Adrenal gland (tissue), 12 donors: ENCODE data around the gene C15orf39. TPM values are rescaled to one million over a fixed set of nuclear protein-coding genes. Genes with fewer than 3 reads are reported as not detected.

ENCODE experiments used
- DNase-seq, 7 donors: peaks; one replicate each; pipeline ENCODE4 v3.0.0-alpha.2; 2019 to 2020
- H3K27ac ChIP-seq, 5 donors: fragments of 200-600 bp; sonication (generic) in 4 of 5; 1 replicate in 3 of 5; 2 replicates in 2 of 5; pipeline versions ENCODE4 v1.5.1 to v1.8.0; 2016 to 2020; ENCODE audit warnings: mild to moderate bottlenecking in 1 of 5
- H3K27me3 ChIP-seq: fragments of 200-600 bp; 2 replicates; pipeline ENCODE4 v1.8.0; 2021
- H3K36me3 ChIP-seq, 2 donors: fragments of 200-600 bp; replicated peaks in 1 of 2; 1 replicate in 1 of 2; 2 replicates in 1 of 2; pipeline versions ENCODE4 v1.5.1 to v1.8.0; 2018 to 2022
- H3K4me1 ChIP-seq, 2 donors: fragments of 200-600 bp; replicated peaks in 1 of 2; 1 replicate in 1 of 2; 2 replicates in 1 of 2; pipeline versions ENCODE4 v1.5.1 to v1.8.0; 2018 to 2021
- H3K4me3 ChIP-seq, 4 donors: fragments of 200-600 bp; sonication (generic) in 3 of 4; one replicate each; pipeline ENCODE4 v1.5.1; 2016 to 2018
- H3K9me3 ChIP-seq, 3 donors: fragments of 200-600 bp; sonication (generic) in 1 of 3; replicated peaks in 1 of 3; 1 replicate in 2 of 3; 2 replicates in 1 of 3; pipeline versions ENCODE4 v1.5.1 to v1.8.0; 2016 to 2021
- CTCF ChIP-seq, 6 experiments: fragments of 450-650 bp in 4 of 6; fragments of 200-600 bp in 2 of 6; sonication (generic) in 1 of 6; IDR thresholded peaks; 1 replicate in 5 of 6; 2 replicates in 1 of 6; pipeline versions ENCODE4 v1.5.1 to v1.8.0; 2016 to 2021; ENCODE audit warnings: antibody characterized with exemption in 6 of 6, mild to moderate bottlenecking in 2 of 6, moderate library complexity in 1 of 6
- POLR2A ChIP-seq, 2 donors: fragments of 450-650 bp; IDR thresholded peaks; one replicate each; pipeline ENCODE4 v1.6.1; 2017; ENCODE audit warnings: antibody characterized with exemption in 2 of 2, mild to moderate bottlenecking in 2 of 2, moderate library complexity in 1 of 2
- WGBS, 4 donors: extraction: QIAGEN DNeasy Blood & Tissue Kit in 2 of 4; methylation state at CpG; one replicate each; pipeline versions ENCODE4 v1.1.5 to v1.1.7; 2013 to 2017; 5-methylcytosine and 5-hydroxymethylcytosine counted together
- intact Hi-C, 2 donors: fragments of 100-400 bp; cut with DNase I; formaldehyde crosslinking; loops; one replicate each; pipeline versions ENCODE4 v1.14.1 to v1.15.0; 2022 to 2023
- polyA plus RNA-seq, 3 donors: library from polyadenylated mRNA; stranded (reverse); fragments of 200-250 nt in 2 of 3; fragments of 350-450 nt in 1 of 3; fragmentation: Illumina TruSeq in 1 of 3; extraction: RNeasy Lipid Tissue Mini Kit (QIAGEN cat#74804) in 1 of 3; gene quantifications; one replicate each; pipeline ENCODE4 v1.2.3, GENCODE V29; 2013 to 2014
- total RNA-seq, 9 donors: library from RNA; depleted of rRNA in 4 of 9; stranded (reverse); fragments of >200 nt in 4 of 9; fragments of 120-200 nt in 1 of 9; fragmentation: NEBNext Ultra II Directional in 1 of 9; extraction: Animal tissue kit (Norgen Biotek cat#: 25700) in 1 of 9; gene quantifications; one replicate each; pipeline versions ENCODE4 v1.1.0 to v1.2.4, GENCODE V29; 2013 to 2023
- donor health status: healthy with polysubstance abuse.
- donor health status: Bipolar disorder and iron deficiency.
- donor health status: DM: yes; HTN: yes; CAD: no.
- donor health status: DM: no; HTN: no; CAD: no.
- donor health status: DM: no; HTN: no; CAD: no.
- donor health status: DM: yes; HTN: yes; CAD: no.

The C15orf39 gene
- total and polyA plus RNA-seq, 12 donors = 5.6 to 50.6 (median 29.8) TPM

GRCh38 chr15:75153565-75154276 is 48.0 kb upstream of the C15orf39 start:
- H3K4me1 ChIP-seq = no peaks in the 10 kb centered on the region
- TF ChIP-seq POLR2A (IDR thresholded peaks at IDR 0.05) (no peak), CTCF (IDR thresholded peaks at IDR 0.05) (no peak)
- intact Hi-C loops = no loop called here
- H3K36me3 ChIP-seq = no peaks in the 10 kb centered on the region
- DNase-seq = no peak
- H3K27ac ChIP-seq = no peak overlapping the region
- no peak overlapping the region for H3K4me3 ChIP-seq
- WGBS, 4 donors = 45 to 75% (median 57%) methylated on average over 5 to 8 of the region's 8 CpGs
- H3K9me3 ChIP-seq = no peaks in the 10 kb centered on the region
- no peaks in the 10 kb centered on the region for H3K27me3 ChIP-seq

- Histone ChIP-seq H3K9me3 (no peaks in the 10 kb centered on the region), H3K27ac (no peak overlapping the region), H3K27me3 (no peaks in the 10 kb centered on the region), H3K36me3 (no peaks in the 10 kb centered on the region), H3K4me3 (no peak overlapping the region), H3K4me1 (no peaks in the 10 kb centered on the region)
- no peak for TF ChIP-seq CTCF (IDR thresholded peaks at IDR 0.05)
- TF ChIP-seq POLR2A (IDR thresholded peaks at IDR 0.05) = no peak
- no peak for DNase-seq
- WGBS, 4 donors = 53 to 95% (median 78%) methylated on average over 5 to 7 of the region's 7 CpGs
- intact Hi-C loops = no loop called here
Observed at GRCh38 chr15:75154461-75155062, 47.1 kb upstream of the C15orf39 start.

- Histone ChIP-seq H3K36me3 (no peaks in the 10 kb centered on the region), H3K27me3 (no peaks in the 10 kb centered on the region), H3K9me3 (no peaks in the 10 kb centered on the region), H3K27ac (no peak overlapping the region), H3K4me1 (no peaks in the 10 kb centered on the region), H3K4me3 (no peak overlapping the region)
- WGBS, 4 donors = 79 to 85% (median 82%) methylated on average over 11 to 12 of the region's 12 CpGs
- TF ChIP-seq CTCF (IDR thresholded peaks at IDR 0.05) (no peak), POLR2A (IDR thresholded peaks at IDR 0.05) (no peak)
- intact Hi-C loops = no loop called here
- peak in 1 of 7 donors; percentile 45 for DNase-seq
Observed at GRCh38 chr15:75156326-75157215, 45.1 kb upstream of the C15orf39 start.

- WGBS, 4 donors = 92 to 100% (median 95%) methylated on average over 1 to 7 of the region's 7 CpGs
- no peaks in the 10 kb centered on the region for H3K36me3 ChIP-seq
- no peak overlapping the region for H3K27ac ChIP-seq
- H3K4me3 ChIP-seq = no peak overlapping the region
- TF ChIP-seq POLR2A (IDR thresholded peaks at IDR 0.05) = no peak
- TF ChIP-seq CTCF (IDR thresholded peaks at IDR 0.05) = no peak
- H3K9me3 ChIP-seq = no peaks in the 10 kb centered on the region
- intact Hi-C loops = no loop called here
- no peaks in the 10 kb centered on the region for H3K27me3 ChIP-seq
- no peaks in the 10 kb centered on the region for H3K4me1 ChIP-seq
- no peak for DNase-seq
Observed at GRCh38 chr15:75158402-75158801, 43.3 kb upstream of the C15orf39 start.
